ENCODE results near the gene DIP2C. TPM values are rescaled to one million over a fixed set of nuclear protein-coding genes. Genes with fewer than 3 reads are reported as not detected.

The DIP2C gene
- total RNA-seq, 2 donors from 2014 or later = 13.0 to 13.7 TPM

DNA sequence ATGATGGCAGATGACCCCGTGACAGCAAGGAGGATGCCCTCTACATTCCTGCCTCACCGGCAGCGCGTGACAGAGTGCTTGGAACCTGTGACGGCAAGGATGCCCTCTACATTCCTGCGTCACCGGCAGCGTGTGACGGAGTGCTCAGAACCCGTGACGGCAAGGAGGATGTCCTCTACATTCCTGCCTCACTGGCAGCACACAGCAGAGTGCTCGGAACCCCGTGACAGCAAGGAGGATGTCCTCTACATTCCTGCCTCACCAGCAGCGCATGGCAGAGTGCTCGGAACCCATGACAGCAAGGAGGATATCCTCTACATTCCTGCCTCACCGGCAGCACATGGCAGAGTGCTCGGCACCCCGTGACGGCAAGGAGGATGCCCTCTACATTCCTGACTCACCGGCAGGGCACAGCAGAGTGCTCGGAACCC is 231.0 kb downstream of the DIP2C start:
- 94 to 95% methylated on average over 20 to 21 of the region's 21 CpGs for WGBS, 2 experiments (ENCODE audit: insufficient coverage in 1 of 2, insufficient read length in 1 of 2)
- no peak overlapping the region for H3K27ac Mint-ChIP-seq

DNA sequence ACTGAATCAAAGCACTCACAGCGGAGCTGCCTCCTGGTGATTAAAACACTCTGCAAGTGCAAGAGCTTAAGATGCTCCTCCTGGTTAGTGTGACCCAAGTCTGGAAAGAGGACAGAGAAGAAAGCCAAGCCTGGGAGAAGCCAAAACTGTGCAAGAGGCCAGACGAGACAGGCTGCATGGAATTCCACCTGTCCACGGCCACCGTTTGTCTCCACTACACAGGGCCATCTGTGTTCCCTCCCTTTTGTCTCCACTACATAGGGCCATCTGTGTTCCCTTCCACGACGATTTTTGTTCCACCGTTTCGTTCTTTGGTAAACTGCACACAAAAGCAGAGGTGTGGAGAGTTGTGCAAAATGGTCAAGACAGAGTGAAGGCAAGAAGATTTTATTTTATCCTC is 233.0 kb downstream of the DIP2C start:
- 80 to 86% methylated on average over 7 to 8 of the region's 8 CpGs for WGBS, 2 experiments (ENCODE audit: insufficient coverage in 1 of 2, insufficient read length in 1 of 2)
- H3K27me3 Mint-ChIP-seq (ENCODE audit: insufficient read depth) = no peaks in the 10 kb centered on the region
- H3K4me1 Mint-ChIP-seq = peaks cover 24% of the 10 kb centered on the region
- Histone ChIP-seq H3K9me3 (ENCODE audit: control insufficient read depth, low read length) (no peaks in the 10 kb centered on the region), H3K4me3 (ENCODE audit: low read length) (no peak overlapping the region), H3K27ac (ENCODE audit: low read depth, low read length) (peak overlapping the region; percentile 50), H3K9ac (ENCODE audit: extremely low read depth, low read length, poor library complexity, severe bottlenecking) (no peak overlapping the region), H3K36me3 (ENCODE audit: control insufficient read depth, insufficient read depth, low read length) (no peaks in the 10 kb centered on the region), H3K4me1 (ENCODE audit: control insufficient read depth, insufficient read depth, low read length) (peaks cover 8% of the 10 kb centered on the region), H3K27me3 (ENCODE audit: control insufficient read depth, insufficient read depth, low read length, poor library complexity, severe bottlenecking) (no peaks in the 10 kb centered on the region)
- TF ChIP-seq, protein P1, sequence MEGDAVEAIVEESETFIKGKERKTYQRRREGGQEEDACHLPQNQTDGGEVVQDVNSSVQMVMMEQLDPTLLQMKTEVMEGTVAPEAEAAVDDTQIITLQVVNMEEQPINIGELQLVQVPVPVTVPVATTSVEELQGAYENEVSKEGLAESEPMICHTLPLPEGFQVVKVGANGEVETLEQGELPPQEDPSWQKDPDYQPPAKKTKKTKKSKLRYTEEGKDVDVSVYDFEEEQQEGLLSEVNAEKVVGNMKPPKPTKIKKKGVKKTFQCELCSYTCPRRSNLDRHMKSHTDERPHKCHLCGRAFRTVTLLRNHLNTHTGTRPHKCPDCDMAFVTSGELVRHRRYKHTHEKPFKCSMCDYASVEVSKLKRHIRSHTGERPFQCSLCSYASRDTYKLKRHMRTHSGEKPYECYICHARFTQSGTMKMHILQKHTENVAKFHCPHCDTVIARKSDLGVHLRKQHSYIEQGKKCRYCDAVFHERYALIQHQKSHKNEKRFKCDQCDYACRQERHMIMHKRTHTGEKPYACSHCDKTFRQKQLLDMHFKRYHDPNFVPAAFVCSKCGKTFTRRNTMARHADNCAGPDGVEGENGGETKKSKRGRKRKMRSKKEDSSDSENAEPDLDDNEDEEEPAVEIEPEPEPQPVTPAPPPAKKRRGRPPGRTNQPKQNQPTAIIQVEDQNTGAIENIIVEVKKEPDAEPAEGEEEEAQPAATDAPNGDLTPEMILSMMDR (conservative IDR thresholded peaks at IDR 0.05) = no peak
- H3K36me3 Mint-ChIP-seq (ENCODE audit: low read depth) = peaks cover 6% of the 10 kb centered on the region
- H3K27ac Mint-ChIP-seq = no peak overlapping the region
- no peak for DNase-seq
- no peaks in the 10 kb centered on the region for H3K9me3 Mint-ChIP-seq
- H3K4me3 Mint-ChIP-seq = no peak overlapping the region

More for the DNA sequence above, 231.0 kb downstream of the DIP2C start:
- no peak overlapping the region for H3K9ac ChIP-seq (ENCODE audit: extremely low read depth, low read length, poor library complexity, severe bottlenecking)
- no peaks in the 10 kb centered on the region for H3K27me3 ChIP-seq (ENCODE audit: control insufficient read depth, insufficient read depth, low read length, poor library complexity, severe bottlenecking)
- Mint-ChIP-seq H3K4me1 (peaks cover 11% of the 10 kb centered on the region), H3K9me3 (peaks cover 13% of the 10 kb centered on the region), H3K36me3 (ENCODE audit: low read depth) (peaks cover 8% of the 10 kb centered on the region), H3K27me3 (ENCODE audit: insufficient read depth) (no peaks in the 10 kb centered on the region), H3K4me3 (no peak overlapping the region)
- DNase-seq = no peak
- H3K36me3 ChIP-seq (ENCODE audit: control insufficient read depth, insufficient read depth, low read length) = no peaks in the 10 kb centered on the region
- peaks cover 5% of the 10 kb centered on the region for H3K4me1 ChIP-seq (ENCODE audit: control insufficient read depth, insufficient read depth, low read length)
- no peaks in the 10 kb centered on the region for H3K9me3 ChIP-seq (ENCODE audit: control insufficient read depth, low read length)
- TF ChIP-seq, protein P1 (conservative IDR thresholded peaks at IDR 0.05) = no peak
- H3K4me3 ChIP-seq (ENCODE audit: low read length) = no peak overlapping the region
- no peak overlapping the region for H3K27ac ChIP-seq (ENCODE audit: low read depth, low read length)

DNA sequence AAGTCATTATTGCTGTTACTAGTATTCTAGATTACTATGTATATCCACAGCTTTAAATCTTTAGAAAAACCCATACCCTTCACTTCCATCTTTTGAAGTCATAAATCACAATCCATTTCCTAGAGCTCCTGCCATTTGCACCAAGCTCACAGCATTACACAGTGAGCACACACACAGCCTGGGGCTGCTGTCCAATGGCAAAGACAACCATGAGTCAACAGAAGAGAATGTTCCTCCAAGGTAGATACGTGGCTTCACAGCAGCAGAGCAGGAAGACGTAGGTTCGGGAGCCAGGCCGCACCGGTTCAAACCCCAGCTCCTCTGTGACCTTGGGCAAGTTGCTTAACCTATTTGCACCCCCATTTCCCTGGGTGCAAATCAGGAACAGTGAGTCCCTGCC is 234.6 kb downstream of the DIP2C start:
- no peak for DNase-seq
- TF ChIP-seq, protein P1 (conservative IDR thresholded peaks at IDR 0.05) = no peak
- Histone ChIP-seq H3K4me1 (ENCODE audit: control insufficient read depth, insufficient read depth, low read length) (peaks cover 8% of the 10 kb centered on the region), H3K4me3 (ENCODE audit: low read length) (no peak overlapping the region), H3K27me3 (ENCODE audit: control insufficient read depth, insufficient read depth, low read length, poor library complexity, severe bottlenecking) (no peaks in the 10 kb centered on the region), H3K9me3 (ENCODE audit: control insufficient read depth, low read length) (no peaks in the 10 kb centered on the region), H3K36me3 (ENCODE audit: control insufficient read depth, insufficient read depth, low read length) (peaks cover 4% of the 10 kb centered on the region), H3K27ac (ENCODE audit: low read depth, low read length) (no peak overlapping the region), H3K9ac (ENCODE audit: extremely low read depth, low read length, poor library complexity, severe bottlenecking) (no peak overlapping the region)
- H3K27me3 Mint-ChIP-seq (ENCODE audit: insufficient read depth) = no peaks in the 10 kb centered on the region
- WGBS, 2 experiments (ENCODE audit: insufficient coverage in 1 of 2, insufficient read length in 1 of 2) = 83 to 92% methylated on average over 5 of the region's 5 CpGs
- no peak overlapping the region for H3K27ac Mint-ChIP-seq
- peaks cover 28% of the 10 kb centered on the region for H3K4me1 Mint-ChIP-seq
- H3K9me3 Mint-ChIP-seq = no peaks in the 10 kb centered on the region
- H3K4me3 Mint-ChIP-seq = no peak overlapping the region
- H3K36me3 Mint-ChIP-seq (ENCODE audit: low read depth) = peaks cover 4% of the 10 kb centered on the region
